ENCODE data around the gene MMUT.
"Not testable (repeated sequence)": the region's sequence is repeated elsewhere in the genome, so short reads cannot be mapped to it uniquely, and the experiment has no call there.

MMUT gene

DNA sequence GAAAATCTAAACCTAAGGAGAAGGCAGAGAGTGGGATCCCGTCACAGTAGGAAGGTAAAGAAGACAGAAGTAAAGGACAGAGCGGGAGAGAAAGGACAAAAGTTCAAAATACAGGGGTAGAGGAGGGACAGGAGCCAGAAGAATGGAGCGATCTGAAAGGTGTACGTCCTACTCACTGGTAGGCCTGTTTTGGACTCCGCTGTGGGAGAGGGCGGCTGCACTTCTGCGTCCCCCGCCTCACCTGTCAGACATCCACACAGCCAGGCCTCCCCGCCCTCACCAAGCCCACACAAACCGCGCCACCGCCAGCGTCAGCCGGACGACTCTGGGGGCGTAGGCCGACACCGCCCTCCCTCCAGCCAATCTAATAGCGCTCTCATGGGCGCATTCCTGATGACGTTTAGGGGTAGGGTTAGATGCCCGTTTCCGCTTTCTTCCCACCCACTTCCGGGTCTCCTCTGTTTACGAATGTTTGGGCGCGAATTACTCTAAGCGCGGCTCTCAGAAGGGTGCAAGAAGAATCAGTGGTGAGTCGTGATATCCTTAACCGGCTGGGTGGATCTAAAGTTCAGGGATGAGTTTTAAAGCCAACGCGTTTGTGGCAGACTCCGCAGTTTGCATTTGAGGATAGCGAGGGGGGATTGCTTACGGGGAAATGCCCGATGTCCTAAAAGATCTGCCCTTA lies at the start of gene MMUT, which contains the start of gene CENPQ:
MMUT (minus strand) TSS at position 327 of the 685 bp plus-strand sequence. CDS start 3,787 bp downstream, outside the sequence.
CENPQ (plus strand) TSS at position 444 of the 685 bp plus-strand sequence. CDS start 6,807 bp downstream, outside the sequence.
- peak; percentile 72 for DNase-seq (ENCODE audit: low read depth)

DNA sequence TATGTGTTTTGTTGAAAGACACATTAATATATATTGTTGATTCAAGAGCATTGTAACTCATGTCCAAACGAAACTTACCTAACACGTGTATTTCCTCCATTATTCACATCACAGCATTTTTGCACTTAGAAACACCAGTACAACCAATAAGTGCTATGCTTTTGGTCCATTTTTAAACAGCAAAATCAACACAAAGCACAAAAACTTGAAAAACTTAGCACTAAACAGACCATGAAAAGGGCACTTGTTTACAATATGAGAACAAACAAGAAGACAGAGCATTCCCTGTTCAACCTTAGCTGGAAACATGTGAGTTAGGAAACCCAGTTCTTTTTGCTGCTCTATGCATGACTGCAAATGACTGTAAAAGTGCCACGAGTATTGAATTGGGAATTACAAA lies 46.3 kb upstream of the MMUT start:
- DNase-seq (ENCODE audit: low read depth) = no peak

DNA sequence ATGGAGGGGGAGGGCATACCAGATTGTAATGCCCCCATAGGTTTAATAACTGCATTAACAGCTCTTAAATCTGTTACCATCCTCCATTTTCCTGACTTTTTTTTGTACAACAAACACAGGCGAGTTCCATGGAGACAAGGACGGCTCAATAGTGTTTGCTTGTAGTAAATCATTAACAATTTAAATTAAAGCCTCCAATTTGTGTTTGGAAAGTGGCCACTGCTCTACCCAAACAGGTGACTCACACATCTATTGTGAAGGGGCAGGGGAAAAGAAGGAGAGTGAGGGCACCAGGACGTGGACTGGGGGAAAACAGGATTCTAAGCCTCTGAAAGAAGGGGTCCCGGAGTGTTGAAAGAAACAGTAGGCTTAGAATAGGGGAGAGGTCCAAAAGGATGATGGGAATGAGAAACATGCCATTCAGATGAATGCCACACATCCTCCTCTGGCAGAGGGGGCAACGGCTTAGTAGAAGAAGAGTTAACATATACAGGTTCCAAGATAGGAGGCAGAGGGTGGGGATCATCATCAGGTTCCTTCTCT lies 43.6 kb upstream of the MMUT start:
- DNase-seq (ENCODE audit: low read depth) = no peak

DNA sequence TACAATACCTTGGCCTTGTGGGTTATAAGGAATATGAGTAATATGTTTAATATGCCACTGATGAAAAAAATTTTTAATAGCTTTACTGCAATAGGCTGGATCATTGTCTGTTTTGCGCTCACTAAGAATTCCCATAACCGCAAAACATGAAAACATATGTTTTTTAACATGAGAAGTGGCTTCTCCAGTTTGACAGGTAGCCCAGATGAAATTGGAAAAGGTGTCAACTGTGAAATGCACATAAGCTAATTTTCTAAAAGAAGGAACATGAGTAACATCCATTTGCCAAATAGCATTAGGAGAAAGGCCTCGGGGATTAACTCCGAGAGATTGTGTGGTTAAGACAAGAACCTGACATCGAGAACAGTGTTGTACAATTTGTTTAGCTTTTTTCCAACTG lies 41.6 kb upstream of the MMUT start:
- no peak for DNase-seq (ENCODE audit: low read depth)

DNA sequence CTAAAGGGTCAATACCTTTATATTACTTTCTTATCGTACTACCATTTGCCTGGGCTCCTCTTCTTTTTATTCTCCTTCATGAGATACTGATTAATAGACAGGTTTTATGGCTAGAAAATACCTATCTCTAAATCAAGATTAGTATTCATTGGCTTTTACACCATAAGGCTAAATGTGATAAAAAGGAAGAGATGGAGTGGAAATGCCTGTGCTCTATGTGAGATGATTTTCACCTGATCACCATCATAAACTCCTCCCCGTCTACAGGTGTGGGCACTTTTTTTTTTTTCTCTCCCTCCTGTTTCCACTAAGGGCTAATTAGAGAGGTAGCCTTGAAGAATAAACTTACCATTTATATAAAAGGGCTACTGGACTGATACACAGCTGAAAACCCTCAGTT lies 36.6 kb upstream of the MMUT start, which contains the start of gene GLYATL3:
GLYATL3 (plus strand) TSS at position 301 of the 400 bp plus-strand sequence. CDS start 12,068 bp downstream, outside the sequence.
- no peak for DNase-seq (ENCODE audit: low read depth)

DNA sequence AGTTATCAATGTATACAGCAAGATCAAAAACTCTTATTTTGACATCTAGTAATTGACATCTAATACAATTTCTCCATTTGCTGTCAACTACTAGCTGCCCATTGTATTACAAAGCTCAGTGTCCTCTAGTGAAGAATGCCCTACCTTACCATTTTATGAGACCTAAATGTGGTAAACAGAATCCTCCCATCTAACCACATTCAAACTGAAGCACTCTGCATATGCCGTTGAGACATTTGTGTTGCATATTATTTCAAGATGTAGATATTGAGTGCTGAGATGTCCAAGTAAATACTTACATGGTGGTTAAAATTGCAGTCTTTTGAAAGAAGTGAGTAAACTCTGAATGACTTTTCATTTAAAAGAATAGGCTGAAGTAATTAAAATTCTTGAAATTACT lies 36.1 kb upstream of the MMUT start:
- no peak for DNase-seq (ENCODE audit: low read depth)

DNA sequence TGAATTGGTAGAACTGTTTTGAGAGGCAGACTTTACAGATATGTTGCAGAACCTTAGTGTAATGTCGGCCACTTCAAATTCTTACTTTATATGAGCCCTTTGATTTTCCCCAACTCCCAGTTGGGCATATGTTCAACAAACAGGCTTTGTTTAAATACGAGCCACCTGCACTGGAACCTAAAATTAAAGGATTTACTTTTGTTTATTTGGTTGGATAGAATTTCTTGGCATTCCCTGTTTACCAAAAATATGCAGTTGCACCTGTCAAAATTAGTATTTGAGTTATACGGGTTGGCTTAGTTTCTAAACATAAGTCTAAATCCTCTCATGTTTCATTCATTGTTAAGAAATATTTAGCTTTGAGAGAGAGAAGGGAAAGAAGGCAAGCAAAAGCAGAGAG lies 34.3 kb upstream of the MMUT start:
- DNase-seq (ENCODE audit: low read depth) = no peak

DNA sequence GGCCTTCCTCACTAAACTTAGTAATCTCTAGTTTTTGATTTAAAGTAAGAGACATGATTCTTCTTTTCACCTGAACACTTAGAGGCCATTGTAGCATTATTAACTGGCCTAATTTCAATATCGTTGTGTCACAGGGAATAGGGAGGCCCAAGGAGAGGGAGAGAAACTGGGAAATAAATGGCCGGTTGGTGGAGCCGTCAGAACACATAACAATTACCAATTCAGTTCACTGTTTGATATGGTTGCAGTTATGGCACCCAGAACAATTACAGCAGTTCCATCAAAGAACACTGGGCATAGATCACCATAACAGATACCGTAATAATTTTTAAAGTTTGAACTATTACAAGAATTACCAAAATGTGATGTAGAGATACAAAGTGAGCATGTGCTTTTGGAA lies 27.6 kb upstream of the MMUT start:
- no peak for DNase-seq (ENCODE audit: low read depth)

DNA sequence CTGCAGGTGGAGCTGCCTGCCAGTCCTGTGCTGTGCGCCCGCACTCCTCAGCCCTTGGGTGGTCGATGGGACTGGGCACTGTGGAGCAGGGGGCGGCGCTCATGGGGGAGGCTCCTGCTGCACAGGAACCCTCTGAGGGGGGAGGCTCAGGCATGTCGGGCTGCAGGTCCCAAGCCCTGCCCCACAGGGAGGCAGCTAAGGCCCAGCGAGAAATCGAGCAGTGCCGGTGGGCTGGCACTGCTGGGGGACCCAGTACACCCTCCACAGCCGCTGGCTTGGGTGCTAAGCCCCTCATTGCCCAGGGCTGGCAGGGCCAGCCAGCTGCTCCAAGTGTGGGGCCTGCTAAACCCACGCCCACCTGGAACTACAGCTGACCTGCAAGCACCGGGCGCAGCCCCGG lies 20.3 kb upstream of the MMUT start:
- not testable (repeated sequence) for DNase-seq (ENCODE audit: low read depth)

DNA sequence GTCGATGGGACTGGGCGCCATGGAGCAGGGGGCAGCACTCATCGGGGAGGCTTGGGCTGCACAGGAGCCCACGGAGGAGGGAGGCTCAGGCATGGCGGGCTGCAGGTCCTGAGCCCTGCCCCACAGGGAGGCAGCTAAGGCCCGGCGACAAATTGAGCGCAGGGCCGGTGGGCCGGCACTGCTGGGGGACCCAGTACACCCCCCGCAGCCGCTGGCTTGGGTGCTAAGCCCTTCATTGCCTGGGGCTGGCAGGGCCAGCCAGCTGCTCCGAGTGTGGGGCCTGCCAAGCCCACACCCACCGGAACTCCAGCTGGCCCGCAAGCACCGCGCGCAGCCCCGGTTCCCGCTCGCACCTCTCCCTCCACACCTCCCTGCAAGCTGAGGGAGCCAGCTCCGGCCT lies 18.8 kb upstream of the MMUT start:
- DNase-seq (ENCODE audit: low read depth) = not testable (repeated sequence)

DNA sequence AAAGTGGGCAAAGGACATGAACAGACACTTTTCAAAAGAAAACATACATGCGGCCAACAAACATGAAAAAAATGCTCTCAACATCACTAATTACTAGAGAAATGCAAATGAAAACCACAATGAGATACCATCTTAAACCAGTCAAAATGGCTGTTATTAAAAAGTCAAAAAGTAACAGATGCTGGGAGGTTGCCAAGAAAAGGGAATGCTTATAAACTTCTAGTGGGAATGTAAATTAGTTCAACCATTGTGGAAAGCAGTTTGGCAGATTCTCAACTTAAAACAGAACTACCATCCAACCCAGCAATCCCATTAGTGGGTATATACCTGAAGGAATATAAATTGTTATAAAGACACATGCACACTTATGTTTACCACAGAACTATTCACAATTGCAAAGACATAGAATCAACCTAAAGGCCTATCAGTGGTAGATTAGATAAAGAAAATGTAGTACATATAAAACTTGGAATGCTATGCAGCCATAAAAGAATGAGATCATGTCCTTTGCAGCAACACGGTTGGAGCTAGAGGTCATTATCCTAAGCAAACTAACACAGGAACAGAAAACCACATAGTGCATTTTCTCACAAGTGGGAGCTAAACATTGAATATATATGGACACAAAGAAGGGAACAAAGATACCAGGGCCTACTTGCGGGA lies 16.4 kb upstream of the MMUT start:
- DNase-seq (ENCODE audit: low read depth) = no peak

DNA sequence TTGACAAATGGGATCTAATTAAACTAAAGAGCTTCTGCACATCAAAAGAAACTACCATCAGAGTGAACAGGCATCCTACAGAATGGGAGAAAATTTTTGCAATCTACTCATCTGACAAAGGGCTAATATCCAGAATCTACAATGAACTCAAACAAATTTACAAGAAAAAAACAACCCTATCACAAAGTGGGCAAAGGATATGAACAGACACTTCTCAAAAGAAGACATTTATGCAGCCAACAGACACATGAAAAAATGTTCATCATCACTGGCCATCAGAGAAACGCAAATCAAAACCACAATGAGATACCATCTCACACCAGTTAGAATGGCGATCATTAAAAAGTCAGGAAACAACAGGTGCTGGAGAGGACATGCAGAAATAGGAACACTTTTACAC lies 13.5 kb upstream of the MMUT start:
- DNase-seq (ENCODE audit: low read depth) = not testable (repeated sequence)

DNA sequence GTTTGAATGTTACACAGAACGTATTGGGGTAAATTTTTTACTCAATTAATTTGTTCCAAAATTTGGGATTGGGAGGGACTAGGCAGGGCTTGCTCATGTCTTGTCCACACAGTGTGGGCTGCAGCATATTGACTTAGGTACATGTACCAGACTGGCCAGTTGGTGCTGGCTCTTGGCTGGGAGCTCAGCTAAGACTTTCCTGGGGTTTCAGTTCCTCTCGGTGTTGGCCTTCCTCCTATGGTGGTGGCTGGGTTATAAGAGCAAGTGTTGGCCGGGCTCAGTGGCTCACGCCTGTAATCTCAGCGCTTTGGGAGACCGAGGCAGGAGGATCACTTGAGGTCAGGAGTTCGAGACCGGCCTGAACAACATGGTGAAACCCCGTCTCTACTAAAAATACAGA lies 5.0 kb upstream of the MMUT start:
- no peak for DNase-seq (ENCODE audit: low read depth)

DNA sequence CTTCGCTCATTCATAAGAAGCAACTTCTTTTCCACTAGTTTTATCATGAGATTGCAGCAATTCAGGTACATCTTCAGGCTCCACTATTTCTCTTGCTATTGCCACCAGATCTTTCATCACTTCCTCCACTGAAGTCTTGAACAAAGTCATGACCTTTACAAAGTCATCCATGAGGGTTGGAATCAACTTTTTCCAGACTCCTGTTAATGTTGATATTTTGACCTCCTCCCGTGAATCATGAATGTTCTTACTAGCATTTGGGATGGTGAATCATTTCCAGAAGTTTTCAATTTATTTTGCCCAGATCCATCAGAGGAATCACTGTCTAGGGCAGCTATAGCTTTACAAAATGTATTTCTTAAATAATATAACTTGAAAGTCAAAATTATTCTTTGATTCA lies 1.6 kb upstream of the MMUT start:
- DNase-seq (ENCODE audit: low read depth) = no peak

DNA sequence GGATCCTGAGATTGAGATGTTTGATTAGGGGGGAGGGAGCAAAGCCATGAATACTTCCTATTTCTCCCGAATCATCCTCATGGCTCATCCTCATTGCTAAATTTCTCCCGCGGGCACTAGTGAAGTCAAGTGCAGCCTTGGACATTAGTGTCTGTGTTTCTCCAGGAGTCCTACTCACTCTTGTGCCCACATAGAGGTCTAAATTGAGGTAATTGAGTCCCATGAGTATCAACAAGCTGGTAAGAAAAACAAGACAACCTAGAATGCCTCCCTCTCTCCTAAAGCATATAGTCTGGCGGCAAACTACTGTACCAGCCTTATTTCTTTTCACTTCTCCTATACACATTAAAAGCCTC lies 537 bp upstream of the MMUT start:
- no peak for DNase-seq (ENCODE audit: low read depth)

DNA sequence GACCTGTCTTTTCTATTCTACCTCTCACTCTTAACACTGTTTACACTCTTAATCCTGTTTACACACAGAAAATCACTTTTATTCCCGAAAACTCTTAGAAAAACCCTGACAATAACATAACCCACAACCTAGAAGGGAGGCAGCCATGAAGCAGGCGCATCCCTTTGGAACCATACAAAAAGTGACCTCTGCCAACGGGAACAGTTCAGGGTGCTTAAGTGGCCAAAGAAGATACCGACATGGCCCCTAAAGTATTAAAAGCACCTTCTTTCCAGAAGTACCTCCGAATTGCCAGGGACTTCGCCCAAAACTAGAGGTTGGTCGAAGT lies 490 bp downstream of the MMUT start:
- no peak for DNase-seq (ENCODE audit: low read depth)

DNA sequence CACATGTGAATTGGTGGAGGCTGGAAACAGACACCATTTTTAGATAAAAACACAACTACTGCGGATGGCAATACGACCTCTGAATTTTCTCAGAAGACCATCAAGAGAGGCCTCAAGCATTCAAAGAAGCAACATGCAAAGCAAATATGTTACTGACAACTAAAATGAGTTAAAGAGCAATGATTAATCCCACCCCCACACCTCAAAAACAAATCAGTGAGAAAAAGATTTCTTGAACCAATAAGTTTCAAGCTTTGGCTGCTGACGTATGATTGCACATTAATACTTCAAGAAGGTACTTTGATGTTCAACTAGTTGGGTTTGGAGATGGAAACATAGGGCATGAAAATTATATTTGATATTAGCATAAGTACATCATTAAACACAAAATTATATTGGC lies 982 bp downstream of the MMUT start:
- DNase-seq (ENCODE audit: low read depth) = no peak

DNA sequence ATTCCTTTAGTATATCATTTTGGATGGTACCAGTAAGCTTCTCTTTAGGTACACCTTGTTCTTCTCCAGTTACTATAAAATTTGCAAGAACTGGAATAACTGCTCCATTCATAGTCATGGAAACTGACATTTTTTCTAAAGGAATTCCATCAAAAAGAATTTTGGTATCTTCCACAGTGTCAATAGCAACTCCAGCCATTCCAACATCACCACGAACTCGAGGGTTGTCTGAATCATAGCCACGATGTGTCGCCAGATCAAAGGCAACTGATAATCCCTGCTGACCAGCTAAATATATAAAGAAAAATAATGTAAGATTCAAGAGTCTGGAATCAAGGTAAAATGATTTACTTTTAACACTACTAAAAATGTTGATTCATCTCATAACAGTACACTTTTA lies 5.3 kb downstream of the MMUT start:
- DNase-seq (ENCODE audit: low read depth) = no peak

DNA sequence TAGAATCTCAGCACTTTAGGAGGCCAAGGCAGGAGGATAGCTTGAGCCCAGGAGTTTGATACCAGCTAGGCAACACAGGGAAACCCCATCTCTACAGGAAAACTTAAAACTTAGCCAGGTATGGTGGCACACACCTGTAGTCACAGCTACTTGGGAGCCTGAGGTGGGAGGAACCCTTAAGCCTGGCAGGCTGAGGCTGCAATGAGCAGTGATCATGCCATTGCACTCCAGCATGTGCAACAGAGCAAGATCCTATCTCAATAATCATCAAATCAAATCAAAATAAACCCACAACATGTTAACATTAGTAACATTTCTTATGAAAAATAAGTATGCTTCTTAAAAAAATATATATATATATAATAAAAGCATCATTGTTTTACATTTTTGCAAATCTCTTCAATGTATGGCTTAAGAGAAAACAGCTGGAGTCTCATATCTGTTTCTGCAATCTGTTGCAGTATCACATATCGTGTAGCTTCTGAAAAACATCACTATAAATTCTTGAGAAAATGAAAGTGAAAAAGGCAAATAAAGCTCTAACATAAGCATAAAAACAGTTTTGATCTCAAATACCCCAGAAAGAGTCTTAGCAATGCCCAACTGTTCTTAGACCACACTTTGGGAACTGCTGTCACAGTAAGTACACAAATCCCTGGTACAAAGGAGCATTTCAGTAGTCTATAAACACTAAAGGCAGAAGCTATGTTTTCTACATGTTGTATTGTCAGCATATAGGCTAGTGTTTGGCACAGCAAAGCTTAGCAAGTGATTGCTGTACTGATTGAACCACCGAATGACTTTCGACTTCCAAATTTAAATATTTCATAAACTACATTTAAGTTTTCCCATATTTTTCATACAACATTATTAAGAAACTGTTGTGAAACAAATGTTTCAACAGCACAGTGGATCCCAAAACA lies 8.0 kb downstream of the MMUT start:
- DNase-seq (ENCODE audit: low read depth) = no peak

DNA sequence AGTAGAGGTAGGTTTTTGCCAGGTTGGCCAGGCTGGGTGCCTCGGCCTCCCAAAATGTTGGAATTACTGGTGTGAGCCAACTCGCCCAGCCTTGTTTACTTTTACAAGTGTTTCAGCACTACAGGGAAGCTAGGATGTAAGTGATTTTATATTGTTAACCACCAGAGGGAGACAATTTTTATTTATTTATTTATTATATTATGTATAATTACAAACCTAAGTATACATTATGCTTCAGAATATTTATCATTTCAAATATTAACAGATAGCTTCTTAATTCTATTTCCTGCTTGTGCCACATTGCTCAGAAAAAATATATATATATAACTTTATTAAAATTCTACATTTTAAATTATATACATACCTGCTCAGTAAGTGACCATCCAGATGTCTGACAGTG lies 9.8 kb downstream of the MMUT start:
- DNase-seq (ENCODE audit: low read depth) = no peak

DNA sequence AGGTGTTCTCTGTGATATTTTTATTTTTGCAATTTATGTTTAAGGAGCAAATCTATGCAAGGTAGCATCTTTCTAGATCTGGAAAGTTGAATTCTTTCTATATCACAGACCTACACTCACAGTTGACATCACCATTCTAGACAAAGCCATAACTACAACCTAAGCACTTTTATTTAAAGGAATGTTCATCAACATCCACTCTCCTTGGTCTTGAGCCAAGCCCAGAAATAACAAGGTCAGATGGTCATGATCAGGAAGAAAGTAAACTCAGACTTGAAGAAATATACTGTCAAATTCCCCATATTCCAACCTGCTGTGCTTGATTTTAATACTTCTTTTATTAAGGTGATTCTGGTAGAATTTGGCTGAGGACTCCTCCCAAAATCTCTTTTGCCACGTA lies 32.2 kb downstream of the MMUT start:
- DNase-seq (ENCODE audit: low read depth) = no peak

DNA sequence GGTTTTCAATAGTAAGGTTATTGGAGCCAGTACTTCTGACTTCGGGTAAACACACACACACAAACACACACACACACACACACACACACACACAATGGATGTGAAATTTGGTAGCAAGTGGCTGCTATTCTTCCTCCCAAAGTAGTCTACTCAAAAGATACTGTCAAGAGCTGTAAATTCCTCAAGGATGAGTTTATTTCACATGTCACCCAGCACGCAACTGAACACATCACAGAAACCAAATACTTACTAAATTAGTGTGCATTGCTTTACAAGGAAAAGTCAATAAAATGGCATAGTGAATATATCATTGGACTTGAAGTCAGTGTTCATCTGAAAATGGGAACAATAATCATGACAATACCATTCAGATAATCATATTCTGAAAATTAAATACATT lies 32.9 kb downstream of the MMUT start:
- DNase-seq (ENCODE audit: low read depth) = no peak

DNA sequence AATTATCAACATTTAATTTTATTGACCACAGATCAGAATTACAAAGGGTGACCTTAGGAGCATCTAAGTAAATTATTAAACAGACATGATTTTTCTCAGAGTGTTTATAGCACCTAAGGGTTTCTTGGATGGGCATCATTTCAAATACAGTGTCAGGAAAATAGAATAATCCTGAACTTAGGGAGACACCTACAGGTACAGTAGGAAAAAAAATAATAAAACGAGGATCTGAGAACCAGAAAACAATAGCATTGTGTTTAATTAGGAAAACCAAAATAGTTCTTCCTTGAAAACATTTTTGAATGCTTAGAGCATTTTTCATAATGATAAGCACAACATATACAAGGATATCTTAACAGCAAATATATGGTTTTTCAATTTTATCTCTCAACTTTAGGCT lies 39.2 kb downstream of the MMUT start:
- no peak for DNase-seq (ENCODE audit: low read depth)
